Cardiac septum (tissue), 1 donor: ENCODE data around the gene WASF2. TPM values are rescaled to one million over a fixed set of nuclear protein-coding genes. Genes with fewer than 3 reads are reported as not detected.
A peak's percentile ranks its signal among the peaks of the same experiment; 100 is the strongest.

Source experiments
- DNase-seq: peaks from one replicate; pipeline ENCODE4 v3.0.0-alpha.2; 2020; ENCODE audit warnings: low spot score
- intact Hi-C: fragments of 100-400 bp; cut with DNase I; formaldehyde crosslinking; loops from one replicate; pipeline ENCODE4 v1.14.0; 2022
- total RNA-seq: library from RNA; stranded (reverse); fragmentation: NEBNext Ultra II Directional; extraction: Animal tissue kit (Norgen Biotek cat#: 25700); gene quantifications from one replicate; pipeline ENCODE4 v1.2.1, GENCODE V29; 2021
- donor health status: DM: no; HTN: no; CAD: no.

WASF2 gene
- total RNA-seq, 1 donor from 2014 or later: 59.3 TPM

GRCh38 chr1:27372022-27372807 lies 117.8 kb downstream of the WASF2 start:
- intact Hi-C loops: no loop called here
- no peak for DNase-seq

- no peak for DNase-seq
- intact Hi-C loops: loop anchor here (5.0 kb wide), 1 partner anchor 47 kb away; the partner anchor contains the start of gene TMEM222
Observed at GRCh38 chr1:27368869-27369582, 120.9 kb downstream of the WASF2 start.

- DNase-seq: no peak
- intact Hi-C loops: loop anchor here (2.0 to 5.0 kb wide), 2 partner anchors 26 to 45 kb away; partner anchors contain the start of genes GPR3 and TMEM222
Observed at GRCh38 chr1:27367160-27367650, 122.8 kb downstream of the WASF2 start.

- intact Hi-C loops: loop anchor here (2.0 to 5.0 kb wide), 2 partner anchors 26 to 44 kb away; partner anchors contain the start of genes GPR3 and TMEM222
Observed at GRCh38 chr1:27366411-27367159, 123.4 kb downstream of the WASF2 start, which contains the start of gene MAP3K6. Gene MAP3K6 (minus strand): TSS chr1:27366961. CDS start chr1:27366597, 364 bp downstream.

GRCh38 chr1:27366113-27366410 lies 123.9 kb downstream of the WASF2 start:
- intact Hi-C loops: loop anchor here (2.0 to 5.0 kb wide), 2 partner anchors 27 to 44 kb away; partner anchors contain the start of genes GPR3 and TMEM222

More at GRCh38 chr1:27366411-27367159, 123.4 kb downstream of the WASF2 start, which contains the start of gene MAP3K6:
- peak; percentile 93 for DNase-seq

GRCh38 chr1:27365372-27366112 lies 124.4 kb downstream of the WASF2 start:
- intact Hi-C loops: loop anchor here (2.0 to 5.0 kb wide), 2 partner anchors 27 to 43 kb away; partner anchors contain the start of genes GPR3 and TMEM222

More at GRCh38 chr1:27366113-27366410, 123.9 kb downstream of the WASF2 start:
- DNase-seq: peak; percentile 93

DNA sequence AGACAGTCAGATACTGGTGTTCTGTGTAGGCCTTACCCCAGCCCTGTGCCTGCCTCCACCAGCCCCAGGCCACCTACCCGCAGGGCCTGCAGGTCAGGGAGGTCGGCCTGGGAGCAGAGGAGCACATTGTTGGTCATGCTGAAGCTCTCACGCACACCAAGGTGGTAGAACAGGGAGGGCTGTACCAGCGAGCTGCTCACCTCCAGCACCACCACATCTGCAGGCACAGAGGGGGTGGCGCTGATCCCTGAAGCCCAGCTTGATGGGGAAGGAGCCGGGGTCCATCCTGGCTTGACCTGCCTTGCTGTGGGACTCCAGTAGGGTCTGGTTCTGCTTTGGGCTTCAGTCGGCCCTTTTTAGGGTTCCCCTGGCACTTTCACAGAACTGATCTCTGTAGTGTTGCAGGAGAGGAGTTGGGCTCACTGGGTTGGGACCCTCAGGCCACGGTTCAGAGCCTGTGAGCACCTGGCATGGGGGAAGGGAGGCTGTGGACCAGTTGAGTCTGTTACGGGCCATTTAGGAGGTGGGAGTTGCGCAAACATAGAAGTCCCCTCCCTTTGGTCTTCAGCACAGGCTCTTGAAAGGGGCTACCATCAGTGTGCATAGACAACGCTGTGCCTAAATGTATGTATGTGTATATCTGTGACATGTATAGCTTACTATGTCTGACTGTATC lies 125.1 kb downstream of the WASF2 start:
- no peak for DNase-seq
- intact Hi-C loops: loop anchor here (5.0 kb wide), 1 partner anchor 43 kb away; the partner anchor contains the start of gene TMEM222

More at GRCh38 chr1:27365372-27366112, 124.4 kb downstream of the WASF2 start:
- DNase-seq: peak; percentile 97

DNA sequence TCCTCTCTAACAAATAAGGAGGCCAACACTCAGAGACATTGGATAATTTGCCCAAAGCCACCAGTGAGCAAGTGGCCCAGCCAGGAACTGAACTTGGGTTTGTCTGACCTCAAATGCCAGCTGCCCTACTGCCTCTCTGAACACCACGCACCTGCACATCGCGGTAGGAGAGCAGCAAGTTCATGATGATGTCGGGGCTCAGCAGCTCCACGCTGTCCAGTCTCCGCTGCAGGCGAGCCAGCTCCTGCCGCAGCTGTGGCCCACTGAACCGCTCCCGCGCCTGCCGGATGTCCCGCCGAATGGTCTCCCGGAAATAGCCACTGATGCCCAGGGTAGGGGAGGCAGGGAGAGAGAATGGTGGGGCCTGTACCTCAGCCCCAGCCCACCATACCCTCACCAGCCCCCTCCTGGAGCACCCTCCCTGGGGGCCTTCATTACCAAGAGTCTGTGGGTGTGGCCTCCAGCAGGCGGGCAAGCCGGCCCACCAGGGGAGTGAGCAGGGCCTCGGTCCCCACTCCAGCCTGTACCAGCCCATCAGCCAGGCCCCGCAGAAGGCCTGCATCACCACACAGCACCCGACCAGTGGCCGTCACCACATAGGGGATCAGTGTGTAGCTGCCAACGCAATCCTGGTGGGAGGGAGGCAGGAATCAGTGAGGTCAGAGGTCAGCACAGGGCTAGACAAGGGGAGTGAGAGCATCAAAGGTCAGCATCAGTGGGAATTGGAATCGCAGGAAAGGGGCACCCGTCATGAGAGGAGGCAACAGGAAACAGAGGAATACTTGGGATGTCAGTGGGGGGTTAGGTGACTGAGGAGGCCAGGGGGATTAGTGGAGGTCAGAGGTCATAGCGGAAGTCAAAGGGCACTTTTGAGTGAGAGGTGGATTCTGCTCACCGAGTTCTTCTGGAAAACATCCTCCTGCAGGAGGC lies 125.9 kb downstream of the WASF2 start:
- intact Hi-C loops: no loop called here

GRCh38 chr1:27361553-27361952 lies 128.4 kb downstream of the WASF2 start:
- intact Hi-C loops: no loop called here
- no peak for DNase-seq

More for the DNA sequence above, 125.9 kb downstream of the WASF2 start:
- no peak for DNase-seq

GRCh38 chr1:27361044-27361402 lies 128.9 kb downstream of the WASF2 start:
- intact Hi-C loops: no loop called here

GRCh38 chr1:27360159-27361043 lies 129.6 kb downstream of the WASF2 start:
- intact Hi-C loops: no loop called here
- no peak for DNase-seq

More at GRCh38 chr1:27361044-27361402, 128.9 kb downstream of the WASF2 start:
- no peak for DNase-seq

- intact Hi-C loops: loop anchor here (5.0 kb wide), 1 partner anchor 33 kb away; the partner anchor contains the start of gene GPR3
- no peak for DNase-seq
Observed at GRCh38 chr1:27359822-27360158, 130.2 kb downstream of the WASF2 start.

DNA sequence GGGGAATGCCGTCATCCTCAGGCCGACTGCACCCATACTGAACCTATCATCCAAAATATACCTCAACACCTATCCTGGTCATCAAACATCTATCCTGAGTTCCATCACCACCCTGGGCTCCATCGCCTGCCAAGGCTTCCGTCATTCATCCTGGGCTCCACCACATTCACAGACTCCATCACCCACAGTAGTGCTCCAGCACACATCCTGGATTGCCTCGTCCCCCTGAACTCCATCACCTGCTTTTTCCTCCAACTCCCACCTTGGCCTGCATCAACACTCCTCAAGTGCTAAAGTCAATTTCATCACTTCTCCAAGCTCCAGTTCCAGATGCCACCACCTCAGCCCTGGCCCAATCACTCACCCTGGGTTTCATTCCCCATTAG lies 131.0 kb downstream of the WASF2 start:
- intact Hi-C loops: loop anchor here (5.0 kb wide), 1 partner anchor 33 kb away; the partner anchor contains the start of gene GPR3
- no peak for DNase-seq

DNA sequence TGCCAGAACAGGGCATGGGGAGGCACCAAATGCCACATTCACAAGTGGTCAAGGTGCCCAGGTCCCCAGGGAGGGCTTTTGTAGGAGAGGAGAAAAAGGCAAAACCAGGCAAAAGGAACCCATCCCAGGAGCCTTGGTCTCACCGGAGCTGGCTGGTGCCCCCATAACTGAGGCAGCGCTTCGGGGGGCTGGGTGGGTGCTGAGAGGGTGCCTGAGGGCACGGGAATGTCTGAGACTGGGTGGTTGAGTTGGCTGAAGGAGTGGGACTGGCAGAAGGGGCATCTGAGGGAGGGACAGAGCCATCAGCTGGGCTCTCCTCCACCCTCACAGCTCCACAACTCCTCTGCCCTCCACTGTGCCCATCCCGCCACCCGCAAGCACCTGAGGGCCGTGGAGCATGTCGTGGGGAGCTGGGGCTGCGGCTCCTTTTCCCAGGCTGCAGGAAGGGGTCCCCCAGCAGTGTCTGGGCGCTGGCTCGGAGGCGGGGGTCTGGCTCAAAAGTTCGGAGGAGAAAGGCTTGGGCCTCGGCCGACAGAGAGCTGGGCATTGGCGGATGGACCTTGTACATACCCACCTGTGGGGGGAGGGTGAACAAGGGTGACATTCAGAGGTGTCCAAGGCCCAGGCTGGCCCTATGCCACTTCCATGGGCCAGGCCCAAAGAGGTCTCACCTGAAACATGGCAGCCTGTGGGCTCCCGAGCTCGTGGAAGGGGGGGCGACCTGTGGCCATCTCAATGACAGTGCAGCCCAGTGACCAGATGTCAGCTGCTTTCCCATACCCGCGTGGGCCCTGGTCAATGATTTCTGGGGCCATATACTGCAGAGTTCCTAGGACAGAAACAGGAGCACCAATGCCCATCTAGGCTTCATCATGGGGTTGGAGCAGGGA lies 131.7 kb downstream of the WASF2 start:
- no peak for DNase-seq
- intact Hi-C loops: loop anchor here (5.0 kb wide), 1 partner anchor 34 kb away; the partner anchor contains the start of gene GPR3
